ENCODE data around the gene CRYBG1.

DNA sequence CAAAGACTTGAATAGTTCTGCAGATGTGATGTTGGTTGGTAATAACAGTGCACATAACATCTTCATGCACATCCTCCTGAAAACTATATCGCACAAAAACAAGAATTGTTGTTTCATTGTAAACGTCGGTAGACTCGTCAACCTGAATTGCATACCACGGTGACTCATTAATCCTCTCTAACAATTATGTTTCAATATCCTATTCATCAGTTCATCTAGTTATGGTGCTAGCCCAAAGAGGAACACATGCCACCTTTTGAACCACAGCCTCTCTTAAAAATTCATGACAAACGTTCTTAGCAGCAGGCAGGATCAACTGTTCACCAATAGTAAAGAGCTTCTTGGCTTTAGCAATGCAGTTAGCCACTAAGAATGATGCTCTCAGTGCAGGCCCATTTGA lies 25.0 kb downstream of the CRYBG1 start:
- TF ChIP-seq, protein P1, sequence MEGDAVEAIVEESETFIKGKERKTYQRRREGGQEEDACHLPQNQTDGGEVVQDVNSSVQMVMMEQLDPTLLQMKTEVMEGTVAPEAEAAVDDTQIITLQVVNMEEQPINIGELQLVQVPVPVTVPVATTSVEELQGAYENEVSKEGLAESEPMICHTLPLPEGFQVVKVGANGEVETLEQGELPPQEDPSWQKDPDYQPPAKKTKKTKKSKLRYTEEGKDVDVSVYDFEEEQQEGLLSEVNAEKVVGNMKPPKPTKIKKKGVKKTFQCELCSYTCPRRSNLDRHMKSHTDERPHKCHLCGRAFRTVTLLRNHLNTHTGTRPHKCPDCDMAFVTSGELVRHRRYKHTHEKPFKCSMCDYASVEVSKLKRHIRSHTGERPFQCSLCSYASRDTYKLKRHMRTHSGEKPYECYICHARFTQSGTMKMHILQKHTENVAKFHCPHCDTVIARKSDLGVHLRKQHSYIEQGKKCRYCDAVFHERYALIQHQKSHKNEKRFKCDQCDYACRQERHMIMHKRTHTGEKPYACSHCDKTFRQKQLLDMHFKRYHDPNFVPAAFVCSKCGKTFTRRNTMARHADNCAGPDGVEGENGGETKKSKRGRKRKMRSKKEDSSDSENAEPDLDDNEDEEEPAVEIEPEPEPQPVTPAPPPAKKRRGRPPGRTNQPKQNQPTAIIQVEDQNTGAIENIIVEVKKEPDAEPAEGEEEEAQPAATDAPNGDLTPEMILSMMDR (IDR thresholded peaks at IDR 0.05): no peak
- TF ChIP-seq POLR2A (IDR thresholded peaks at IDR 0.05): no peak
